Measurements from ENCODE around the gene CDH11.

The CDH11 gene

DNA sequence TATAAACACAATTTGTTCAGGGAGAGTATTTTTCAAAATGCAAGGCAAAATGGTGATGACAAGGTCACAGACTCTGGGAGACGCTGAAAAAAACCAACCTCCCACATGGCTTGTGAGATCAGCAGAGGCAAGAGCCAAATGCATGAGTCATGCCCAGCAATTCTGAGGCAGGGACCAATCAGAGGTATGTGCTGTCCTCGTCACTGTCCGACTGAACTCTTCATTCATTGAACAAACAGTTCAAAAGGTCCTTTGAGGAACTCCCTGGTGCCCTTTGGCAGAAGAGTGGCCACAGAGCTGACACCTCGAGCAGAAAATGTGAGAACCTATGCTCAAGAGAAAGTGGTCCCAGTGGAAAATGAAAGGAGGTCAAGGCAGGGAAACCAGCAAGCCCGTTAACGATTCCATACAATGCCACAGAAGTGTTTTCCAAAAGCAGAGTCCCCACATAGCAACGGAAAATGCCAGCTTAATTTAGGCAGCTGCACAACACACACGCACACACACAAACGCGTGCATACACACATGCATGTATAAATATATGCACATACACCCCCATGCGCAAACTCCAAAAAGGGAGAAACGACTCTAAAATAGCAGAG, 50.9 kb downstream of the CDH11 start:
- peak; percentile 96 for DNase-seq

DNA sequence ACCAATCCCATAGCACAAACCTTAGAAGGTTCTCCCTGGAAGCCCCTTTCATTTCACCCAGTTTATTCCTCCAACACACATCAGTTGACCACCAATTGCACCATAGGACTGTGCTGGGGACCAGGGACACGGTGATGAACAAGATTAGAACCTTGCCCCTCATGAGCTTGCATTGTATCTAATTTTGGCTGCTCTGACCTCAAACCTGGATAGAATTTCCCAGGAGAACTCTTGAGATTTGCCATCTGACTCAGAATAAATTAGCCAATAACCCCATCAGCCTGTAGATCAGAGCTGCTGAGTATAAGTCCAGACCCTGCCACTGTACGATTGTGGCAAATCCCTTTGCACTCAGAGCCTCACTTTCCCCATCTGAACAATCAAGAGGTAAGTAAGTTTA, 52.1 kb downstream of the CDH11 start:
- peak; percentile 31 for DNase-seq

DNA sequence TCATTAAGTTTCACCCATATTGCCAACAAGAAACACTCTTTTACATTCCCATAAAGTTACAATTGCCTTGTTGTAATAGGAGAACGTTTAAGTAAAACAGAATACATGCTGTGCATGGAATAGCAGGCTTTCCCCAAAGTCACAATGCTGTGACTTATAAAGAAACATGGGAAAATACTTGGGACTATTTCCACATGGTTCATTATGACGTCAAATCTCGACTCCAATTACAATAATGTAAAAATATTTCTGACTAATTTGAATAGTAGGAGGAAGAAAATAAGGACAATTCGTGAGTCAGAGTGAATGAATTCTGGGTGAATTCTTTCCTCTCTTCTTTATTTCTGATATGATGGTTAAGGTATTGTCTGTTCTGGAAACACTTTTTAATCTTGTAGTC, 52.8 kb downstream of the CDH11 start:
- peak; percentile 91 for DNase-seq

DNA sequence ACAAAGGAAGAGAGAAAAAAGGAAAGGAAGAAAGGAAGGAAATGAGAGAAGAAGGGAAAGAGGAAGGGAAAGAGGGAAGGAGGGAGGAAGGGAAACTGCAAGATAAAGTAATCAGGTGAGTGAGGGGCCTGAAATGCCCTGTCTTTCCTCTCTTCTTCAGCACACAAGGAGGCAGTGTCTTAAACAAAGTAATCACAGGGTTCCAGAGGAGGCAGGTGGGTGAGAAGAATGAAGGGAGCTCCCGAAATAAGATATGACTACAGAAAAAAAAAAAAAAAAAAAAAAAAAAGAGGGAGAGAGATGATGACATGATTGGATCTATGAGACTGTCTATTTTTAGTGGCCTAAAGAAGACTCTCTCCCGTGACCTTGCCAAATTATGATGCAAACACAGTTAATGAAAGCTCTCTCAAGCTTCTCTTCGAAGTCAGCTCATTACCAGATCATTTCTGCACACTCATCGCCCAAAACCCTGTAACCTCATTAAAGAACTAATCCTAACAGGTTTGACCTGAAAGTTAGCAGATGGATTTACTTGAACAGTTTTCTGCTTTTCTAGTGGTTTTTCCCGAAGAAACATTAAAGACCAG, 53.6 kb downstream of the CDH11 start:
- peak; percentile 82 for DNase-seq

DNA sequence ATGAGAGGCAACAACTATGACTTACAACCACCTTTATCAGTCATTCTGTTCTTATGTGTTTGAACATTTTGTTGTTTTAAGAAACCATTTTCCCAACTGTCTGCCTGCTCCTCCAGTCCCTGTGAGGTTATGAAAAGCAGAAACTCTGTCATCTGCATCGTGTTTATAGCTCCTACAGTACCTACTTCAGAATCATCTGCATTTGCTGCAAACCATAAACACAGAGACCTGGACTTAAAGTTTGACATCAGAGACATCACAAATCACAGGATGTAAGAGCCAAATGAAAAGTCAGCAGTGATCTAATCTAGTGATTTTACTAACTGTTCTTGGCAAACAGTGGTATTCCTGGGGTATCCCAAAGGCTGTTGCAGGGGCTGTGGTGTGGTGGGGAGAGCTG, 55.2 kb downstream of the CDH11 start:
- DNase-seq = no peak

DNA sequence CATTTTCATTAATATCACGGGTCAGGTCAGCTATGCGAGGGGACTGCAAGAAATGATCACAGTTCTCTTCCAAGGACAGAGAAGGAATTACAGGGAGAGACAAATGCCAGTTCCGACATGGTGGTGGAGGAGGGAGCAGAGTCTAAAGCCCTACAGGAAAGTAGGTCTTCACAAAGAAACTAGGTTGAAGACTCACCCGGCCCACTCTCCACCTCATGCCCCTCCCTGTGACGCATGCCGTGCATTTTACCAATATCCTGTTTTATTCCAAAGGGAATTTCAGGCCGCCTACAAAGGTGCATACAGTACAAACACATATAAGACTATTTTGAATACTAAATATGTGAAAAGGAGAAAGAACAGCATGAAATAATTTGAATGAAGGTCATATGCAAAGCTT, 56.8 kb downstream of the CDH11 start:
- no peak for DNase-seq

DNA sequence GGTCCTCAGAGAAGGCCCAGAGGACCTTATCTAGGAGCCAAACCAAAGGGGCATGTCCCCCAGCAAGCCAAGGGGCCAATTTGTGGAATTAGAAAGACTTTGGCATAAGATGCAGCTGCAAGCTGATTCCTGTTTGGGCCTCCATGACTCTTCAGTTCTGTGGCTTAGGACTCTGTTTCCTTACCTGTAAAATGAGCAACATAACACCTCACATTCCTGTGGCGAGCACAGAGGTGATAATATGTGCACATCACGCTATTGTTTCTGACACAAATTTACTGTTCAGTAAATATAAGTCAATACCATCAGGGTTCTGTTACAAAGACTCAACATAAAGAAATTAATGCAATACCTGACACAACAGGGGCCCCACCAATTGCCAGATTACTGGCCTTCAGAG, 57.7 kb downstream of the CDH11 start:
- DNase-seq = no peak

DNA sequence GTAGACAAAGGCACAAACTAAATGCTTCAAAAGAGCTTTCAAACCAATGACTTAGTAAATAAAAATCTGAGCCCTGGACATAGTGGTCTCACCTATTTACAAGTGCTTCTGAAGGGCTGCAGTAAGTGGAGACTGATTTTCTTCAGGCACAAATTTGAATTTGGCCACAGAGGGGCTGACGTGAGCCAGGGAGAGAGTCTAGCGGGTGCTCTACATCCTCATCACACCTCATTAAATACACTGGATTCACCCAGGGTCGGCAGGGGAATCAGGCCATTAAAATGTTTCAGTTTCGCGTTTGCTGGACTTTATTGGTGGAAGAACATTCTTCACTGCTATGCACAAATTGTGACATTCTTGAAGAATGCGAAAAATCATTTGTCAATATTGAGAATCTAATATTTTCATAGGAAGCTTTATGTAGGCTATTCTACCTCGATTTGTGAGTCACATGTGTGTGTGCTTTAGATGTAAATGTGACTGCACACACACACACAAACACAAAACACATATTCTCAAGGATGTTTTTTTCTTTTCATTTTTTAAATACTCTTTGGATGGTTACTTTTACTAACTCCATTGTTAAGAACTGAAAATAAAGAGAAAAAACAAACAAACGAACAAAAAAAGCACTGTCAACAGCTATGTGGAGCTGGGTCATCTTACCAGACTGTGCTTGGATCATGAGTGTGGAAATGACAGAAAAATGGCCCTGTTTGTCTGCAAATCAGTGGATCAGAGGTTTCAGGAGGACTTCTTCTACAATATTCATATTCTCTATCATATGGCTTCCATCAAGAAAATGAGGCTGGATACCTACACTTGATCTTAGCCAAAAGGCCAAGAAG, 58.9 kb downstream of the CDH11 start:
- no peak for DNase-seq

DNA sequence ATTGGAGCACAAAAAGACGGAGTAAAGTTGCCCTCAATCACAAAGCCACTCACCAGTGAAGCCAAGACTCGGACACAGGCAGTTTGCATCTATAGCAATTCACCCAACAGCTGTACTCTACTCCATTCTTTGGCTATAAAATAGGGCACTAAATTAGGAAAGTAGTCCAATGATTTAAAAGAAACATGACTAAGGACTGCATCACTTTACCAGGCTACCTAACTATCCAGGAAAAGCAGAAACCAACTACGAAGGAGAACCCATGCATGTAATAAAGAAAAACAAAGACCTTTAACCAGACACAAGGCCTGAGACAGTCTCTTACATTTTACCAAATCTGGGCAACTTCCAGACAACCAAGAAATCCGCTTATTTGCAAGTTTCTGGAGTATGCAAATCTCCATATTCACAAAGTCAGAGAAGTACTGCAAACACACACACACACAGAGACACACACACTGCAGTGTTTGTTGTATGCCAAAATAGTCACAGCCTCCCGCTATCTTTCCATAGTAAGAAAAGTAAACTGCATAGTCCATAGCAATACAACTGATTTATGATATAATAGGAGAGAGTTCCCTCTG, 59.8 kb downstream of the CDH11 start:
- no peak for DNase-seq

DNA sequence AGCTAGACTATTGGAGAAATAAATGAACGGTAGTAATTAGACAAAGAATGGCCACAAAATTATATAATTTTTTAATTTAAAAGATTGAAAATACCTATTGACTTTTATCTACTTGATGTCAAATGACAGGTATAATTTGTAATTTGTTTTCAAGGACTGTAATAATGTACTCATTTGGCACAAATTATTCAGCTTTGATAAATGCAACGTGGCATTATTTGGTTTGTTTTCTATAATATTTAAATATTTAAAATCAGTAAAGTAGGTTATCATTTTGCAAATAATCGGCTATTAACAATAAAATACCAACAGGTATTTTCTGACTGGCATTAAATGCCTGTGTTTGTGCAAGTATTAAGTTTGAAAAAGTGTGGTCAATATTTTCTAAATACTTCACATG, 60.6 kb downstream of the CDH11 start:
- no peak for DNase-seq

DNA sequence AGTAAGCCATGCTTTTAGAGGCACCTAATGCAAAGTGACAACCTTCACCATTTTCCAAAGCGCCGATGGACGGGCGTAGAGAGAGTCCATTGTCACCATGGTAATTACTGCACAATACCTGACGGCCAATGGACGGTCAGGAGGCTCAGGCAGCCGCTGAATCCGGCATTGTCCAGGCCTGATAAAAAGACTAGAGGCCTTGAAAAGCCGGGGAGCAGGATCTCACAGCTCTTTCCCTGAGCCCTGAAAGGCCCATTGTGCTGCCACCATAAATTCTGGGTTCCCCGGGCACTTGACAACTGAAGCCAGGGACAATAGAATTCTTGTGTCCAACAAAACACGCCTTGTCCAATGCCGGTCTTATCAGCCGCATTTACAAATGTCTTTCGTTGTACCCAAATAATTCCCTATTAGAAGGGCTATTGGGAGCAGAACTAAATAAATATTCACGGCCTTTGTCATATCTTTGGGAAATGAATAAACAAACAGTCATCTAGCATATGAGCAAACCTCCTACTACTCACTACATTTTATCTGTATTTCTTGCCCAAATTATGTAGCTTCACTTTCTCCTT, 62.4 kb downstream of the CDH11 start:
- DNase-seq = no peak

DNA sequence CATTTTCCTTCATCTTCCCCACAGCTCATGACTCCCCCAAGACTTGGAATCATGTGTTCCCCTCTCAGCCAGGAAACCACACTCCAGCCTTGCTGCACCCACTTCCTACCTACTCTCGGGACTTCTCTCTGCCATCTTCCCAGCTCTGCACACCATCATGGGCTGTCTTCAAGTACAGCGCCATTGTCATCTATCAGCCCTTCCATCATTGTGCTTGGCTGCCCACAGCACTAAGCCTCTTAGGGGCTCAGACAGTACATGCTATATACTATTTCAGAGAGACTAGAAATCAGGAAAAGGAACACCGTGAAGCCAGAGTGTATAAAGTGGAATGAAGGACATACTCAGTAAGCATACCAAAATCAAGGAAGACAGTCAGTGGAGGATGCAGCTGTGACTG, 64.7 kb downstream of the CDH11 start:
- no peak for DNase-seq

DNA sequence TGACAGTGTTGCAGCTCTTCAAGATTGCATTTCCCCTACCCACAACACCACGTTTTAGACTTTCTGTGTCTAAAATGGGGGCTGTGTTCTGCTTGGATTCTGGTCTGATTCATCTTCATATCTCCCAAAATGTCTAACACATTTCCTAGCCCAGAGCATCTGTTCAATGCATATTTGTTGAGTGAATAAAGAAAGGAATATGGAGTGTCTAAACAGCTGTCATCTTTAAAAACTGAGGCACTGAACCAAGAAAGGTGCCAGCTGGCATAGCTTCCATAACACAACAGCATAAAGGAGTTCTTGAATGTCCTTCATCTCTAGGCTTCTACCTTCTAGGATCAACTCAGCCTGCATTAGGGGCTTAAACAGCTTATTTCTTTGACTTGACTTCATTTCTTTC, 67.4 kb downstream of the CDH11 start:
- DNase-seq = no peak

DNA sequence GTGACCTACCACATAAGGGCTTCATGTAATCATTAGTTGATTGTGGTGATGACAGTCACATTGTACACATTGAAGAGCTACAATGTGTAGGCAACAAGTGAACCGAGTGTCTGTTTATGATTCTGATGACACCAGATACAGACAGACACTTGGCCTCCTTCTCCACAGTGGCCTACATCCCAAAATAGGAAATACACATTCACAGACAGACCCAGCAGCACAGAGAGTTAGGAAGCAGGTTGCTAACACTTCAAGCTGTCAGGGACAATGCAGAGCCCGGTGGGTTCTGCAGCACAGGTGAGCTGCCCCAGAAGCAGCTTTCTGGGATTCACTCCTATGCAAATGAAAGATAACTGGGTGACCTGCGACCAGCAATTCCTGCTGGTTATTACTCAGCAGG, 72.2 kb downstream of the CDH11 start:
- DNase-seq = no peak

DNA sequence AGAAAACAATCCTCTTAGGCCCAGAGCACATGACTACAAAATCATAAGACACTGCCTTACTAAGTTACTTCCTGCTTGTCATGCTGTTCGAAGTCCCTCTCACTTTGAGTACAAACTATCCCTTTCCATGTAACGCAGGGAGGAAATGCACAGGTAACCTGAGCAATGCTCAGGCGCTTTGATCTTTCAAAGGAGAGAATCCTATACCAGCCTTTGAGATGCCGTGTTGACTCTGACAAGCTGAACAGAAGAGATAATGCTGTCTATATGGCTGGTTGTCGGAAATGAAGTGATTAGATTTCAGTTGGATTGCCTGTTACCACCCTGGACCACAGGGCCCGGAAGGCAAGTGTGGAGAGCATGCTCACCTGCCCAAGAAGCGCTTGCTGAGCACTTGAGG, 75.9 kb downstream of the CDH11 start:
- DNase-seq = no peak

DNA sequence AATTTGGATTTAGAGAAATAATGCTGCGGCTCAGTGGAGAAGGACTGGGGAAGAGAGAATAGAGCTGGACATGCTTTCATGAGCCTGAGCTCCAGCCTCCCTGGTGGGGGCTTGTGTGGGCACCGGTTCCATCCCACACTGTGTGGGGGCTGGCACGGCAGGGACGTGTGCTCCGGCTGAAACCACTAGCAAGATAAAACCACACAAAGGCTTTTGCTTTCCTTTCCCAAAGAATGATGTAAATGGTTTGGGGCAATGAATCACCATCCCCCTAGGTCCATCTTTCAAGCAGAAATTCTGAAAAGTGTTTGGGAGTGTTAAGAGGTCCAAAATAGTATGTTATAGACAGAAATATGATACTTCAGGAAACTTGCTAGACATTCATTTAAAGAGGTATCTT, 77.0 kb downstream of the CDH11 start:
- DNase-seq = peak; percentile 92

DNA sequence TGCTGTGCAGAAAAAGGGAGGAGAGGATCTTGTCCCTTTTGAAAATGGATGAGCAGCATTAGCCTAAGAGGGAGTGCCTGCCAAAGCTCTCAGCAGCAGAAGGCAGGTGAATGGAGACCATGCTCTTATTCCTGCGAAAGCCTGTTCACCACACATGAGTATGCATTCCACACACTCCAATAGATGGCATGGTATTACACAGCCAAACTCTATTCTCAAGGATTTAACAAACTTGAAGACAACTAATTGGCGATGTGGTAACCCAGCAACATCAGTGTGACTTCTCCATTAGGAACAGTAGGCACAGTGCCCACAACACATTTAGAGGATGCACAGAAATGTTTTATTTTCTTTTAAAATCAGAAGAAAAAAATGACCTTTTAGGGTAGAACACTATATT, 77.8 kb downstream of the CDH11 start:
- no peak for DNase-seq

DNA sequence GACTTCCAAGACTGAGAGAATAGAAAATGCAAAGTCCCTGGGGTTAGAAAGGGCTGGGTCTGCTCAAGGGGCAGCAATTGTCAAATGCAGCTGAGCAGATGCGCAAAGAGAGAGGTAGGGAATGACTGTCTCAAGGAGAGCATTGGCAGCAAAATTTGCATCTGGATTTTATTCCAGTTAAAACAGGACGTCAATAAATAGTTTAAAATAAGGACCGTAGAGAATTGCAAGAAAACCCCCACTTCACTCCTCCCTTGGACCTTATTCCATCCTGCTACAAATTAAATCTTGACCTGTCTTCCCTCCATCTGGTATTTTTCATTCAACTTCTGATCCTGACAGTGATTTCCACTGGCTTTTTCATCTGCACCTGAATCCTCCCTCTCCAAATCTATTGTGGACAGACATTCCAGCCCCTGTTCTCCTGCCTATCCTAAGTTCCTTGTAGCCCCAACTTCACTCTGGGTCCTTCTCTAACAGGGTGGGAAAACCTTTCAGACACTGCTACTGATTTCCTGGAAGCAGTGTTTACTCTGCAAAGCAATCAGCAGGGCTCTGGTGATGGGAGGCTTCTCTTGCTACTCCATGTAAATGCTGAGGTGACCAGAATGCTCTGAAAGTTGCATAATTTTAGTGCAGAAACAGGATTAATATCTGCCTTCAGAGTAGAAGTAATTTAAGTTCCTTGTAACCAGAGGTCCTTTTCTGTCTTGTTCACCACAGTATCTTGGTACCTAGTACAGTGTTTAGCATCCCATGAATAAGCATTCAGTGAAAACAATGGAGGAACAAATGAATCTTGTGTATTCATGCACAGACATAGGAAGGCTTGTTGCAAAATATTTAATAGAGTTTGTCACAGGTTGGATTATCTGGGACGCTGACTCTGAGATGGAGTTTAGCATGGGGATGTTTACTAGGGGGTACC, 79.2 kb downstream of the CDH11 start:
- no peak for DNase-seq

DNA sequence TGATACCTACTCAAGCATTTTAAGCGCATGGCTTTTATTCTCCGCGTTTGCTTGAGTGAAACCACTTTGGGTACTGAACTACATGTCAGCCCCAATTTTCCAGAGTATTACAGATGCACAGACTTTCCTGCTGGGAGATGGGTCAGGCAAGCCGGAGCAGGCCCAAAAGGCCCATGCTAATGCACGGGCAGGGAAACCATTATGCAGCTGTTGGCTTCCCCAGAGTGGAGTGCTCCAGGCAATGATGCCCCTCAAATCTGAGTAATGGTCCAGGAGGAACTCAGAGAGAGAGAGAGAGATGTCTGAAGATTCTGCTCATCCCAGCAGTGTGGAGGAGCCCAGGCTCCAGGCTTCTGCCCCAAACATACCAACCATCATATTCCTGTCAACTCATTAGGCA, 80.2 kb downstream of the CDH11 start:
- no peak for DNase-seq

DNA sequence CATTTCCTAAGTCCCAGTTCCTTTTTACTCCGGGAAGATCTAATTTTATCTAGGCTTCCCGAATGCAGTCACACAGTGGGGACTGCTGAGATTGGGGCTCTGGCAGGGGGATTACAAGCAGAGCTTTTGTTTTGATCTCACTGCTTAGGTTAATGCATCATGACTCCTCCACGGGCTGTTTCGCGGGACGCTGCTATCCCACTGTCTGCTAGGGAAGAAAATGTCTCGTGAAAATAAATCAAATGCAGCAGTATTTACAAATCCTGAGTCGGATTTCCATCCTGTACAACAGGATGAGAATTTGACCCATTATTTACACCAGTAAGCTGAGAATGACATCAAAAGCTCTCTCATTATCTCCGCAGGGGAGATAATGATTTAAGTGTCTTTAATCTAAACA, 83.8 kb downstream of the CDH11 start:
- DNase-seq = no peak

DNA sequence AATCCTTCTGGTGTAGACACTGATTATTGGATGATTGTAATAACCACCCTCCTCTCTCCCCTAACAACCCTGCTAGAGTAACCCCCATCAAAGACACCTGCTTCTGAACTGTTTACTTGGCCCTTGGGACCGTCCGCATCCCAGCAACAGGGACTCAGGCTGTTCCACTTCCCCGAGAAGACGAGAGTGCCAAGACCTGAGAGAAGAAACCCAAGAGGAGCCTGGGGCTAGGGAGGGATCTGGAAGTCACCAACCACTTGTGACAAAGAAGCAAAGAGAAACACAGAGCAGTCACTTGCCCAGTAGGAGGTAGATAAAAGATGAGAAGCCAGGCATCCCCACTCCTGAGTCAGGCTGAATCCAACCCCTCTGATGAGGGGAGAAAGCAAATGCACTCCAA, 84.3 kb downstream of the CDH11 start:
- no peak for DNase-seq

DNA sequence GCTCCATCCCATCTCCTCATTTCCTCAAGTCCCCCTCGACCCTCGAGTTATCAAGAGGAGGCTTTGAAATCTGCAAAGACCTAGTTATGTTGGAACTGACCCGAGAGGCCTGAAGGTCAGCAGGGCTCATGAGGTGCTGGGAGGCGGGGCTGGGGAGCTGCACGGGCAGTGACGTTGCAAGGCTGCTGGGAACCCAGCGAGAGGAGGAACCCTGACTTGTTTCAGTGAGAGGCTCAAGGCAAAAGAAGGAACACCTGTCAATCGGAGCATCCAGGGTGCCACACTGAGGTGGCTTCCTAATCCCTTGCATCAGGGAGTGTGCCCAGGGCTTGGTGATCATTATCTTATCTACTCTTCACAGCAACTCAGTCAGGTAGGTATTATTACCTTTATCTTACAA, 86.9 kb downstream of the CDH11 start:
- DNase-seq = no peak

Measured in fibroblast of skin of scalp (primary cell).